Ascending aorta (tissue), 2 donors: ENCODE results near the gene LAMB1. TPM values are rescaled to one million over a fixed set of nuclear protein-coding genes. Genes with fewer than 3 reads are reported as not detected.
"Not testable (repeated sequence)": the region's sequence is repeated elsewhere in the genome, so short reads cannot be mapped to it uniquely, and the experiment has no call there.

Experiments used
- DNase-seq, 2 donors: peaks; one replicate each; pipeline ENCODE4 v3.0.0-alpha.2; 2019; ENCODE audit warnings: low spot score in 2 of 2
- H3K27ac ChIP-seq, 2 donors: fragments of 200-600 bp; sonication (generic); one replicate each; pipeline ENCODE4 v1.5.1; 2016 to 2017; ENCODE audit warnings: mild to moderate bottlenecking in 1 of 2
- H3K27me3 ChIP-seq: fragments of 200-600 bp; sonication (generic); one replicate; pipeline ENCODE4 v1.5.1; 2017
- H3K36me3 ChIP-seq, 2 donors: fragments of 200-600 bp; sonication (generic); one replicate each; pipeline ENCODE4 v1.5.1; 2016
- H3K4me1 ChIP-seq, 2 donors: fragments of 200-600 bp; sonication (generic); one replicate each; pipeline ENCODE4 v1.5.1; 2016 to 2017; ENCODE audit warnings: mild to moderate bottlenecking in 1 of 2
- H3K4me3 ChIP-seq, 2 donors: fragments of 200-600 bp; sonication (generic); one replicate each; pipeline ENCODE4 v1.5.1; 2016 to 2017; ENCODE audit warnings: mild to moderate bottlenecking in 1 of 2
- H3K9me3 ChIP-seq, 2 donors: fragments of 200-600 bp; sonication (generic); one replicate each; pipeline ENCODE4 v1.5.1; 2016
- CTCF ChIP-seq, 3 experiments: fragments of 200-600 bp in 2 of 3; fragments of 450-650 bp in 1 of 3; sonication (generic) in 2 of 3; IDR thresholded peaks; one replicate each; pipeline ENCODE4 v1.5.1; 2016 to 2019; ENCODE audit warnings: antibody characterized with exemption in 3 of 3, mild to moderate bottlenecking in 1 of 3, moderate library complexity in 1 of 3
- intact Hi-C: fragments of 100-400 bp; cut with DNase I; formaldehyde crosslinking; loops from one replicate; pipeline ENCODE4 v1.15.1; 2023
- total RNA-seq: library from RNA; depleted of rRNA; stranded (reverse); fragments of >200 nt; gene quantifications from one replicate; pipeline ENCODE4 v1.1.0, GENCODE V29; 2016

LAMB1 gene
- total RNA-seq, 1 donor from 2014 or later, result 198 TPM

GRCh38 chr7:107931740-107932515, 71.0 kb downstream of the LAMB1 start:
- intact Hi-C loops, result no loop called here
- Histone ChIP-seq H3K27me3 (no peaks in the 10 kb centered on the region), H3K27ac (no peak overlapping the region), H3K4me1 (no peaks in the 10 kb centered on the region), H3K4me3 (no peak overlapping the region), H3K9me3 (no peaks in the 10 kb centered on the region), H3K36me3 (peaks cover 49 to 97% of the 10 kb centered on the region in 2 donors)
- DNase-seq, result no peak
- no peak for TF ChIP-seq CTCF (IDR thresholded peaks at IDR 0.05)

GRCh38 chr7:107926481-107926880, 76.5 kb downstream of the LAMB1 start:
- H3K9me3 ChIP-seq, result no peaks in the 10 kb centered on the region
- DNase-seq, result no peak
- intact Hi-C loops, result no loop called here
- no peaks in the 10 kb centered on the region for H3K4me1 ChIP-seq
- peaks cover 59 to 97% of the 10 kb centered on the region in 2 donors for H3K36me3 ChIP-seq
- H3K27me3 ChIP-seq, result no peaks in the 10 kb centered on the region
- no peak for TF ChIP-seq CTCF (IDR thresholded peaks at IDR 0.05)
- H3K27ac ChIP-seq, result no peak overlapping the region
- H3K4me3 ChIP-seq, result no peak overlapping the region

- intact Hi-C loops, result no loop called here
- TF ChIP-seq CTCF (IDR thresholded peaks at IDR 0.05), result no peak
- Histone ChIP-seq H3K4me3 (no peak overlapping the region), H3K27ac (no peak overlapping the region), H3K9me3 (no peaks in the 10 kb centered on the region), H3K27me3 (no peaks in the 10 kb centered on the region), H3K36me3 (peaks cover 48 to 98% of the 10 kb centered on the region in 2 donors), H3K4me1 (peaks cover 0 to 4% of the 10 kb centered on the region in 2 donors)
- no peak for DNase-seq
These were observed 78.0 kb downstream of the LAMB1 start for GRCh38 chr7:107924841-107925504.

- Histone ChIP-seq H3K4me1 (peaks cover 0 to 4% of the 10 kb centered on the region in 2 donors), H3K36me3 (peaks cover 50 to 96% of the 10 kb centered on the region in 2 donors), H3K4me3 (no peak overlapping the region), H3K9me3 (no peaks in the 10 kb centered on the region), H3K27me3 (no peaks in the 10 kb centered on the region), H3K27ac (no peak overlapping the region)
- TF ChIP-seq CTCF (IDR thresholded peaks at IDR 0.05), result no peak
- intact Hi-C loops, result no loop called here
- no peak for DNase-seq
These were observed 80.1 kb downstream of the LAMB1 start for GRCh38 chr7:107922886-107923285.

- DNase-seq, H3K9me3 ChIP-seq, H3K27ac ChIP-seq, H3K4me3 ChIP-seq, H3K27me3 ChIP-seq, intact Hi-C loops, H3K4me1 ChIP-seq: not testable (repeated sequence)
- peaks cover 47 to 96% of the 10 kb centered on the region in 2 donors for H3K36me3 ChIP-seq
These were observed 81.1 kb downstream of the LAMB1 start for GRCh38 chr7:107921826-107922225.

GRCh38 chr7:107920048-107920772, 82.8 kb downstream of the LAMB1 start:
- Histone ChIP-seq H3K36me3 (peaks cover 45 to 93% of the 10 kb centered on the region in 2 donors), H3K27me3 (no peaks in the 10 kb centered on the region), H3K4me3 (no peak overlapping the region), H3K4me1 (peaks cover 0 to 4% of the 10 kb centered on the region in 2 donors), H3K27ac (peak overlapping the region; percentile 11 to 15), H3K9me3 (no peaks in the 10 kb centered on the region)
- DNase-seq, result no peak
- intact Hi-C loops, result no loop called here
- TF ChIP-seq CTCF (IDR thresholded peaks at IDR 0.05), result no peak
